Nephron progenitor cell (in vitro differentiated cells): ENCODE measurements around the gene AGBL4.

Source experiments
- DNase-seq: peaks from one replicate; pipeline ENCODE4 v3.0.0; 2021
- H3K27ac Mint-ChIP-seq: 2 replicates; pipeline ENCODE4 v1.8.0; 2021; ENCODE audit warnings: mild to moderate bottlenecking, moderate library complexity, mixed read lengths
- H3K27me3 Mint-ChIP-seq: 2 replicates; pipeline ENCODE4 v1.8.0; 2021; ENCODE audit warnings: mild to moderate bottlenecking, low read depth, mixed read lengths; ENCODE audit not compliant: poor library complexity
- H3K36me3 Mint-ChIP-seq: 2 replicates; pipeline ENCODE4 v1.8.0; 2021; ENCODE audit warnings: low read depth, mixed read lengths
- H3K4me1 Mint-ChIP-seq: 2 replicates; pipeline ENCODE4 v1.8.0; 2021; ENCODE audit warnings: mixed read lengths
- H3K4me3 Mint-ChIP-seq: 2 replicates; pipeline ENCODE4 v1.8.0; 2021; ENCODE audit warnings: mild to moderate bottlenecking, moderate library complexity, mixed read lengths
- H3K9me3 Mint-ChIP-seq: 2 replicates; pipeline ENCODE4 v1.8.0; 2021; ENCODE audit warnings: mild to moderate bottlenecking, moderate library complexity, mixed read lengths
- CTCF ChIP-seq: fragments of 200-600 bp; sonication (generic); IDR thresholded peaks from 2 replicates; pipeline ENCODE4 v1.5.0; 2021; ENCODE audit warnings: antibody characterized with exemption

Gene AGBL4

GRCh38 chr1:48591181-48591580 is 1432.6 kb downstream of the AGBL4 start:
- Mint-ChIP-seq H3K36me3 (no peaks in the 10 kb centered on the region), H3K27ac (no peak overlapping the region), H3K9me3 (no peaks in the 10 kb centered on the region), H3K27me3 (peaks cover 15% of the 10 kb centered on the region), H3K4me3 (no peak overlapping the region), H3K4me1 (peaks cover 10% of the 10 kb centered on the region)
- DNase-seq: no peak
- TF ChIP-seq CTCF: no peak

GRCh38 chr1:48588061-48588460 is 1435.7 kb downstream of the AGBL4 start:
- H3K27me3 Mint-ChIP-seq: peaks cover 24% of the 10 kb centered on the region
- H3K4me3 Mint-ChIP-seq: no peak overlapping the region
- H3K9me3 Mint-ChIP-seq: no peaks in the 10 kb centered on the region
- no peaks in the 10 kb centered on the region for H3K4me1 Mint-ChIP-seq
- H3K36me3 Mint-ChIP-seq: no peaks in the 10 kb centered on the region
- TF ChIP-seq CTCF: no peak
- no peak for DNase-seq
- H3K27ac Mint-ChIP-seq: no peak overlapping the region

GRCh38 chr1:48582408-48582807 is 1441.3 kb downstream of the AGBL4 start:
- Mint-ChIP-seq H3K27ac (no peak overlapping the region), H3K4me1 (no peaks in the 10 kb centered on the region), H3K9me3 (no peaks in the 10 kb centered on the region), H3K27me3 (peaks cover 27% of the 10 kb centered on the region), H3K4me3 (no peak overlapping the region), H3K36me3 (no peaks in the 10 kb centered on the region)
- no peak for TF ChIP-seq CTCF
- no peak for DNase-seq

GRCh38 chr1:48581270-48581669 is 1442.5 kb downstream of the AGBL4 start:
- no peak for TF ChIP-seq CTCF
- Mint-ChIP-seq H3K4me1 (no peaks in the 10 kb centered on the region), H3K36me3 (no peaks in the 10 kb centered on the region), H3K27ac (no peak overlapping the region), H3K9me3 (no peaks in the 10 kb centered on the region), H3K27me3 (peaks cover 18% of the 10 kb centered on the region), H3K4me3 (no peak overlapping the region)
- no peak for DNase-seq

- H3K27ac Mint-ChIP-seq: no peak overlapping the region
- no peaks in the 10 kb centered on the region for H3K36me3 Mint-ChIP-seq
- H3K4me3 Mint-ChIP-seq: no peak overlapping the region
- DNase-seq: no peak
- H3K27me3 Mint-ChIP-seq: peaks cover 15% of the 10 kb centered on the region
- H3K9me3 Mint-ChIP-seq: no peaks in the 10 kb centered on the region
- TF ChIP-seq CTCF: no peak
- no peaks in the 10 kb centered on the region for H3K4me1 Mint-ChIP-seq
These were observed 1447.2 kb downstream of the AGBL4 start for GRCh38 chr1:48576565-48576964.

- peak; percentile 66 for TF ChIP-seq CTCF
- peaks cover 25% of the 10 kb centered on the region for H3K27me3 Mint-ChIP-seq
- peak; percentile 70 for DNase-seq
These were observed 1451.0 kb downstream of the AGBL4 start for GRCh38 chr1:48572646-48573258.

More at GRCh38 chr1:48572646-48573258, 1451.0 kb downstream of the AGBL4 start:
- Mint-ChIP-seq H3K9me3 (no peaks in the 10 kb centered on the region), H3K36me3 (no peaks in the 10 kb centered on the region), H3K4me3 (no peak overlapping the region), H3K27ac (no peak overlapping the region), H3K4me1 (no peaks in the 10 kb centered on the region)
